HUES64 (cell line): Measurements from ENCODE around the gene PREX1.

Experiments used
- H3K27ac ChIP-seq: 2 replicates; pipeline ENCODE4 v1.7.0; 2013; ENCODE audit warnings: low read depth, low read length, inconsistent platforms
- H3K27me3 ChIP-seq: 2 replicates; pipeline ENCODE4 v1.6.1; 2013; ENCODE audit warnings: mild to moderate bottlenecking, low read length; ENCODE audit not compliant: insufficient read depth
- H3K36me3 ChIP-seq: 2 replicates; pipeline ENCODE4 v1.6.1; 2013; ENCODE audit warnings: mild to moderate bottlenecking, low read length; ENCODE audit not compliant: insufficient read depth
- H3K4me1 ChIP-seq: 2 replicates; pipeline ENCODE4 v1.6.1; 2013; ENCODE audit warnings: mild to moderate bottlenecking, low read length, moderate library complexity; ENCODE audit not compliant: insufficient read depth
- H3K4me3 ChIP-seq: 2 replicates; pipeline ENCODE4 v1.5.1; 2013; ENCODE audit warnings: mild to moderate bottlenecking, low read length, moderate library complexity
- H3K9ac ChIP-seq: 2 replicates; pipeline ENCODE4 v1.6.1; 2013; ENCODE audit warnings: mild to moderate bottlenecking, low read depth, low read length
- H3K9me3 ChIP-seq: 2 replicates; pipeline ENCODE4 v1.6.1; 2013; ENCODE audit warnings: low read depth, low read length; ENCODE audit not compliant: insufficient read depth
- WGBS: fragments of 150-250, 120-280 bp; methylation state at CpG from one replicate; pipeline ENCODE4 v1.1.7; 2013; ENCODE audit warnings: missing lambda C conversion rate; 5-methylcytosine and 5-hydroxymethylcytosine counted together

Gene PREX1

DNA sequence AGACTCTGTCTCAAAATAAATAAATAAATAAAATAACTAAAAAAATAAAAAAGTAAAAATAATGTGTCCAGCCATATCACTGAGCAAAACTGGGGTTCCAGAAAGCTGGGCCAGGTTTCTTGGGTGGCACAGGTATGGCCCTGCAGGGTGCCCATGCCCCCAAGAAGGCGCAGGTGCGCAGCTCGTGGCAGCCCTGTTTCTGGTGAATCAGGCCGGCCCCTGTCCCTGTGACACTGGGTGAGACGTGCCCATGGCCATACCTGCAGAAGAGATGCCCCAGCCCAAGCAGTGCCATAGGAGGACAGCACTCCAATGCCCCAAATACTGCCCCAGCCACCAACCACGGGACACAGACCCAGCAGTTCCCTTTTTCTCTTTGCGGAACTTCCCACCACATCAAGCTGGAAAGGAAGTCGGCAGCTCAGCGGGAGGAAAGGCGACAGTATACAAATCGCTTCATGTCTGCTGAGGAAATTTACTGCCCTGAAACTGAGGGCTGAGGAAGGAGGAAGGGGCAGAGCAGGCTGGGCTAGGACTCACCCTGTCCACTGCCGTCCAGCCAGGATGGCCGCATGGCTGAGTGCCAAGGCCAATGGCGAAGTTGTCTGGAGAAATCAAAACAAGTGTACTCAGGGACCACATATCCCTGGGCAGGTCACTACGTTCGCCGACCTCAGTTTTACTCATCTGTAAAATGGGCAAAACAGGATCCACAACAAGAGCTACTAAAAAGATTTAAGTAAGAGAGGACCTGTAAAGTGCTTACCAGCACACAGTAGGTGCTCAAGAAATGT is 55.4 kb downstream of the PREX1 start:
- Histone ChIP-seq H3K27ac (no peak overlapping the region), H3K4me1 (peaks cover 8% of the 10 kb centered on the region; the same call in 1 of the 2 replicates), H3K4me3 (no peak overlapping the region), H3K9me3 (0 out of 2 replicates have a peak, but pooled peaks cover 5% of the 10 kb centered on the region), H3K9ac (no peak overlapping the region), H3K27me3 (no peaks in the 10 kb centered on the region), H3K36me3 (no peaks in the 10 kb centered on the region)
- WGBS, result 87% methylated on average over 17 of the region's 17 CpGs

DNA sequence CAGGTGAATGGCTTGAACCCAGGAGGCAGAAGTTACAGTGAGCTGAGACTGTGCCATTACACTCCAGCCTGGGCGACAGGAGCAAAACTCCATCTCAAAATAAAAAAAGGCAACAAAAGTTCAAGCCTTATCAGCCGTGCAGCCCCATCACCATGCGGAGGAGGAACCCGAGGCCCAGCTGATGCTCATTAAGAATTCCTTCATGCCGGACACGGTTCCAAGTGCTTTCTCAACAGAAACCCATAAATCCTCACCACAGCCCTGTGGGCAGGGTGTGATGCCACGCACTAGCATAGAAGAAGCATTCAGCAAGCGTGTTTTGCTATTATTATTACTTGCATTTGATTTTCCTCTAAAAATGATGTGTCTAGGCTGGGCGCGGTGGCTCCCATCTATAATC is 56.3 kb downstream of the PREX1 start:
- no peak overlapping the region for H3K27ac ChIP-seq
- no peak overlapping the region for H3K4me3 ChIP-seq
- no peaks in the 10 kb centered on the region for H3K36me3 ChIP-seq
- 0 out of 2 replicates have a peak, but pooled peaks cover 5% of the 10 kb centered on the region for H3K9me3 ChIP-seq
- 94% methylated on average over 10 of the region's 10 CpGs for WGBS
- H3K27me3 ChIP-seq, result no peaks in the 10 kb centered on the region
- H3K4me1 ChIP-seq, result peaks cover 8% of the 10 kb centered on the region; the same call in 1 of the 2 replicates
- no peak overlapping the region for H3K9ac ChIP-seq

DNA sequence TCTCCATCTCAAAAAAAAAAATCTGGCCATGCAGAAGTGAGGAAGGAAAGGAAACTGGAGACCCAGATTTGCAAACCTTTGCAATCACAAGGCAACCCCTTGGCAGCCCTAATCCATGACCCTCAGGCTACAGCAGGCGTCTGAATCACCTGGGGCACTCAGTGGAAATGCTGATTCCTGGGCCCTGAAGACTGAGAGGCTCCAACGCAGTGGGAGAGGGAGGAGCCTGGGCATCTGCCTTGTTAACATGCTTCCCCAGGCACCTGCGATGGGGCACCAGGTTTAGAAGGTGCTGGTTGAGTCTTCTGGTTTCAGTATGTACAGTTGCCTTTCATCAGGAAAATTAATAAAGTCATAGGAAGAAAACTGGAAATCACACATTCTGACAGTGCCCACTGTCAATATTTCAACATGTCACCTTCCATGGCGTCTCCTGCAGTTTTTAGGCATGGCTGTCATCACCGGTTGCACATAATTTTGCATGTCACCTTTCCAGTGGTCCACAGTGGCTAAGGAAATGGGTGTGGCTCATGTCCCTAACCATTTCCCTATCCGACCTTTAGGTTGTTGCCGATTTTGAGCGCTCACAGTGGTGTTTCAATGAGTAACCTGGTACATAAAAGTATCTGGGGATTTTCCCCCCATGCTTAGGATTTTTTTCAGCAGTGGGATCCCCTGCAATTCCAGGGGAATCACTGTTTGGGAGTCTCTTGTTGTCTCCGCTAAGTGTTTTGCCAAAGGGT is 56.9 kb downstream of the PREX1 start:
- H3K9me3 ChIP-seq, result 0 out of 2 replicates have a peak, but pooled peaks cover 2% of the 10 kb centered on the region
- H3K4me1 ChIP-seq, result peaks cover 8% of the 10 kb centered on the region; the same call in 1 of the 2 replicates
- no peaks in the 10 kb centered on the region for H3K27me3 ChIP-seq
- H3K27ac ChIP-seq, result no peak overlapping the region
- H3K9ac ChIP-seq, result no peak overlapping the region
- no peak overlapping the region for H3K4me3 ChIP-seq
- WGBS, result 72% methylated on average over 9 of the region's 9 CpGs
- H3K36me3 ChIP-seq, result no peaks in the 10 kb centered on the region

DNA sequence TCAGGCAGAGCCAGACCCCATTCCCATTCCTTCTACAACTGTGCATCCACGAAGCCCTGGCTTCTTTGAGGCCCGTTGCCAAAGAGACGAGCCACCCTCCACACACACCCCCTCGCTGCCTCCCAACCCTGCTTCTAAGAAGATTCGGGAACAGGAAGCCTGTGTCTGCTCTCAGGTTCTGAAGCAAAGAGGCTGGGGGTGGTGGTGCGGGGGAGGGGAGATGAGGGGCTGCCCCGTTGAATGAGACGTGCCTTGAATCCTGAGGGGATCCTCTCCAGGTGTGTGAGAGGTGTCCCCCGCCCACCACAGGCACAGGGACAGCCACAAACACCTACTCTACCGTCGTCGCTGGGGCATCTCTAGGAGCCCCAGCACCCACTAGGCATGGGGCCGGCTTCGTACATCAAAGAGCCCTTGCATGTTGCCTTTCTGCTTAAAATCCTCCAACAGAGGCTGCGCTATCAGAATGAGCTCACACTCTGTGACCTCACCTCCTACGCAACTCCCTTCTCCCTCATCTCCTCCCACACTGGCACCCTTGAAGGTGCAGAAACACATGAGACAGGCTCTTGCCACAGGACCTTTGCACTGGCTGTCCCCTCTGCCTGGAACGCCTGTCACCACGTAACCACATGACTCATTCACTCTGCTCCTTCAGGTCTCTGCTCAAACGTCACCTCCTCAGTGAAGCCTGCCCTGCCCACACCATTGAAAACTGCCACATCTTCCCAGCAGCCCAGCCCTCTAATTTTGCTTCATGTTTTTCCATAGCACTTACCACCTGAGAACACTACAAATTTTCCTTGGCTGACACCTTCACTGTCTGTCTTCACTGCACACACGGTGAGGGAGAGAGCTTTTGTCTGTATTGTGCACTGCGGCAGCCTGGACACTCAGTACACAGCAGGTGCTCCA is 58.5 kb downstream of the PREX1 start:
- H3K4me1 ChIP-seq, result peaks cover 8% of the 10 kb centered on the region; the same call in 1 of the 2 replicates
- WGBS, result 71% methylated on average over 21 of the region's 21 CpGs
- no peak overlapping the region for H3K27ac ChIP-seq
- no peaks in the 10 kb centered on the region for H3K27me3 ChIP-seq
- H3K4me3 ChIP-seq, result no peak overlapping the region
- 0 out of 2 replicates have a peak, but pooled peaks cover 5% of the 10 kb centered on the region for H3K9me3 ChIP-seq
- no peaks in the 10 kb centered on the region for H3K36me3 ChIP-seq
- H3K9ac ChIP-seq, result no peak overlapping the region

DNA sequence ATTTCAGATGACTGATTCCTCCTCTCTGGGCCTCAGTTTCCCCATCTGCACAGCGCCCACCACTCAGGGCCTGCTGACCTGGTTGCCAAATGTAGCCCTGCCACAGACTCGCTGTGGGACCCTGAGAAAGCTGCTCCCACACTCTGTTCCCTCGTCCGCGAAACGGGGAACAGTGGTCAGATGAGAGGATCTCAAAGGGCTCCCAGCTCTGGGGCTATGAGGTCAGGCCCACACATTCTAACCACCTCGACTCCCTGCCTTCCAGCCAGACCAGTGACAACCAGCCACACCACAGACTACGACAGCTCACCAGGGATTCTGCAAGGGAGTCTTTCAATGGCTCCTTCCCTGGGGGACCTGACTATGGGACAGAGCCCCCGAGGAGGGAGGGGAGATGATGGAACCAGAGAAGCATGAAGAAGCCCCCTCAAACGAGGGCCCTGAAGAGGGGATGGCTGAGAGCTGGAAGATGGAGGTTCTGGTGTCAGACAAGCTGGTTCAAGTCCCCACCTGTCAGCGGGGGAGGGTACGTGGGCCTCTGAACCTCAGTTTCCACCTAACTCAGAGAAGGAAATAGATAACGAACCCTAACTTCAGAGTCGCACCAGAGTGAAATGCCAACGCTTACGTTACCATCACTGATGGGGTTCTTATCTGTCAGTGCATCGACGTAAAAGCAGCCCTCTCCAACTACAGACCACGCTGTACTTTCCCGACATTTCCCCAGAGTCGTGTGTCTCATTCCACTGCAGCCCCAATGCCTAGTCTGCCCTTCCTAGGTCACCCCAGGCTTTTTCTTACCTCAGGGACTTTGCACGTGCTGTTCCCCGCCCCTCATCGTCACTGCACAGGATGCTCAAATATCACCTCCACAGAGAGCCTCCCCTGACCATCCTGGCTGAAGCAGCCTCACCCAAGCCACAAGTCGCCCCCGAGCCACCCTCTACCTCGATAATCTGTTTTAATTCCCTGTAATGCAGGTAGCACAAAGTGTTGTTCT is 60.5 kb downstream of the PREX1 start:
- WGBS, result 93% methylated on average over 27 of the region's 27 CpGs
- no peak overlapping the region for H3K4me3 ChIP-seq
- peaks cover 8% of the 10 kb centered on the region; the same call in 1 of the 2 replicates for H3K4me1 ChIP-seq
- no peak overlapping the region for H3K9ac ChIP-seq
- 0 out of 2 replicates have a peak, but pooled peaks cover 5% of the 10 kb centered on the region for H3K9me3 ChIP-seq
- H3K27me3 ChIP-seq, result no peaks in the 10 kb centered on the region
- no peak overlapping the region for H3K27ac ChIP-seq
- no peaks in the 10 kb centered on the region for H3K36me3 ChIP-seq

DNA sequence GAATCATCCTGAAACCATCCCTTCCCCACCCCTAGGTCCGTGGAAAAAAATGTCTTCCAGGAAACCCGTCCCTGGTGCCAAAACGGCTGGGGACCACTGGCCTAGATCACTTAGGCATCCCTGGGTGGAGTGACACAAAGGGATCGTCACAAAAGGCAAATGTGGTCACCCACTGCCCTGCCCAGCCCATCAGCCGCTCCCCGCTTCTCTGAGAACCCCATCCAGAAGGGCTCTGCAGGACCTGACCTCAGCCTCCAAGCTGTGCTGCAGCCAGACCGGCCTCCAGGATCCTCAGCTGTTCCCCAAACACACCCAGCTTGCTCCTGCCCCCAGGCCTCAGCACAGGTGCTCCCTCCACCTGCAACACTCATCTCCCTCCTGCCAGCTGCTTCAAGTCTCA is 61.6 kb downstream of the PREX1 start:
- 95% methylated on average over 7 of the region's 7 CpGs for WGBS
- no peak overlapping the region for H3K9ac ChIP-seq
- no peaks in the 10 kb centered on the region for H3K27me3 ChIP-seq
- 0 out of 2 replicates have a peak, but pooled peaks cover 5% of the 10 kb centered on the region for H3K9me3 ChIP-seq
- H3K36me3 ChIP-seq, result no peaks in the 10 kb centered on the region
- H3K27ac ChIP-seq, result no peak overlapping the region
- H3K4me3 ChIP-seq, result no peak overlapping the region
- H3K4me1 ChIP-seq, result peaks cover 8% of the 10 kb centered on the region; the same call in 1 of the 2 replicates

DNA sequence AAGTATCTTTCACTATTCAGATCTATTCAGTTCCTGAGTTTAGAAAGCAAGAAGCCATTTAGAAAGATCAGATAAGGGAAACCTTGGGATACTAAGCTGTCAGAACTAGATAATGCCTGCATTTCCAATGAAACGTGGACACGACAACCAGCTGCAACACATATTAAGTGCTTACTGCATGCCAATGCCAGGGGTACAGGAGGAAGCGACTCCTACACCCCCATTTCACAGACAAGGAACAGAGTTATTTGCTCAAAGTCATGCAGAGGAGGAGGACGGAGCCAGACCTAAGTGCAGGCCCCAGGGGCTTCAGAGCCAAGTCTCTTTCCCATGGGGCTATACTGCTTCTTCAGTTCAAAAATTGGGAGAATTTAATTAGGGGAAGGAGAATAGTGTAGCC is 62.4 kb downstream of the PREX1 start:
- peaks cover 8% of the 10 kb centered on the region; the same call in 1 of the 2 replicates for H3K4me1 ChIP-seq
- H3K36me3 ChIP-seq, result no peaks in the 10 kb centered on the region
- H3K9me3 ChIP-seq, result 0 out of 2 replicates have a peak, but pooled peaks cover 5% of the 10 kb centered on the region
- no peaks in the 10 kb centered on the region for H3K27me3 ChIP-seq
- WGBS, result 92% methylated on average over 4 of the region's 4 CpGs
- H3K27ac ChIP-seq, result no peak overlapping the region
- H3K9ac ChIP-seq, result no peak overlapping the region
- H3K4me3 ChIP-seq, result no peak overlapping the region

DNA sequence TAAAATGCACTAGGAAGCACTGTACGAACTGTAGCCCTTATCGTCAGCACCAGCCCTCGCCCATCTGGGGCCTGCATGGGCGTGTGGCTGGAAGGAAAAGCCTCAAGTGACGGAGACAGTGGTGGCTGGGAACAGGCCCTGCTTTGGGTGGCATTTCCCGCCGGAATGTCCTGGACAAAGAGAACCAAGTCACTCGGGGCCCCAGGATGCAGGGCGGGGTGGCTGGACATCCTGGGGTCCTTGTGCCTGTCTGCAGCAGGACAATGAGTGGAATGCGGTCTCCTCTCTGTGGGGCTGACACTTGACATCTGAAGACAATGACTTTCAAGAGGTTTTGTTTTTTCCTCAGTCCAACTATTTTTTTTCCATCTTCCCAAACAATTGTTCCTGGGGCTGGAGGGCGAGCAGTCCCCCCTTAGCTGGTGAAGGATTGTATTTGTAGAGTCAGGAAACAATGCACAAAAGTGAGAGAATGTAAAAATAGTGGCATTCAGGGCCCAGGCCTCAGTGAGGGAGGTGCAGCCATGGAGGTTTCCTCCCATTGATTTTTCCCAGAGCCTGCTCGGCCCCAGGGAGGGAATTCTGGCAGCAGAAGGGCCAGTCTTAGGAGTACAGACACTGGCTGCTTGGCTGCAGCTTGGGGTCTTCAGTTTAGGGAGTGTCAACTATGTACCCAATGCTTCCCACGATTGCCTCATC is 64.4 kb downstream of the PREX1 start:
- no peaks in the 10 kb centered on the region; the same call in 1 of the 2 replicates for H3K4me1 ChIP-seq
- 84% methylated on average over 13 of the region's 13 CpGs for whole genome bisulfite sequencing
- peak overlapping the region; percentile 61 for H3K27ac ChIP-seq
- 0 out of 2 replicates have a peak, but pooled peaks cover 5% of the 10 kb centered on the region for H3K9me3 ChIP-seq
- no peaks in the 10 kb centered on the region for H3K36me3 ChIP-seq
- no peak overlapping the region for H3K4me3 ChIP-seq
- no peak overlapping the region for H3K9ac ChIP-seq
- no peaks in the 10 kb centered on the region for H3K27me3 ChIP-seq

DNA sequence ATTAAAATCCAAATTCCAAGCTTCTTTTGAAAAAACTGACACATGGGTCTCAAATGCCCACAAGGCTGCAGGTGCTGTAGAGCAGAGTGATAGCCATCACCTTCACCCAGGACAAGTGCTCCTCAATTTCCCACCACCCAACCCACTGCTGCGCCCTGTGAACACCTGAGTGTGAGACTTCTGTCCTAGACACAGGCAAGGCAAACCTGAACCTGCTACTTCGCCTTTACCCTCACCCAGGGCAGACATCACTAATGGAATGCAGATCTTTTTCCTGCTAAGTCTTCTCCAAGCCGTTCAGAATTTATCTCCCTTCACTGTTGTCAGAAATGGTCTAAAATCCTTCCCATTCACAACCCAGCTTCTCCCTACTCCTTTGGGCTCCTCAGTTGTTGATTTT is 65.9 kb downstream of the PREX1 start:
- no peaks in the 10 kb centered on the region for H3K36me3 ChIP-seq
- H3K27me3 ChIP-seq, result no peaks in the 10 kb centered on the region
- 86% methylated on average over 3 of the region's 3 CpGs for WGBS
- H3K4me3 ChIP-seq, result no peak overlapping the region
- H3K4me1 ChIP-seq, result no peaks in the 10 kb centered on the region; the same call in 1 of the 2 replicates
- H3K27ac ChIP-seq, result no peak overlapping the region
- H3K9me3 ChIP-seq, result 0 out of 2 replicates have a peak, but pooled peaks cover 5% of the 10 kb centered on the region
- H3K9ac ChIP-seq, result no peak overlapping the region
